MM.1S (cell line): ENCODE results near the gene FGF14.

Experiments used
- CTCF ChIP-seq: fragments of 300-600 bp; sonication (generic); IDR thresholded peaks from 2 replicates; pipeline ENCODE4 v1.5.1; 2016; ENCODE audit warnings: antibody characterized with exemption, low read length, mixed read lengths
- EZH2 ChIP-seq: fragments of 300-600 bp; sonication (generic); optimal IDR thresholded peaks from 2 replicates; pipeline ENCODE3; 2017; ENCODE audit warnings: low read depth, mild to moderate bottlenecking, antibody characterized with exemption, low read length, mixed read lengths
- EZH2phosphoT487 ChIP-seq: fragments of 300-600 bp; sonication (generic); IDR thresholded peaks from 2 replicates; pipeline ENCODE4 v1.6.1; 2018; ENCODE audit warnings: antibody characterized with exemption, low read length

DNA sequence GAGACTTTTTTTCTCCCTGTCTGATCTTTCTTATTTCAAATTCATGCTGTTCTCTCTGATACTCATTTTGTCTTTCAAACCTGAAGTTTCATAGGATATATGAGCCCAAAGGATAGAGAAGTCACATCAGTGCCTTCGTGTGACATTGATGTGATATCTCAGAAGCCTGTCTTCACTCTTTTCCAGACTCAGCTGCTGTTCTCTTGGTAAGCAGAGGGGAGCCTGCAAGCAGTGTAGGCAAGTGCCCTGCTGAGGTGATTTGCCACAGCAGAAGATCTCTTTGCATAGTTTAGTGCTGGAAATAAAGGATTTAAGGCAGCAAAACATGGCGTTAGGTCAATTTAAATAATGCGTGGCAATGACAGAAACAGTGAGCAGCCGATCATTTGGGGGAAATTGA lies 602.7 kb downstream of the FGF14 start:
- TF ChIP-seq CTCF (no peak), EZH2phosphoT487 (no peak), EZH2 (no peak)
